ENCODE data around the gene ELMO1.
"Not testable (repeated sequence)": the region's sequence is repeated elsewhere in the genome, so short reads cannot be mapped to it uniquely, and the experiment has no call there.

The ELMO1 gene

DNA sequence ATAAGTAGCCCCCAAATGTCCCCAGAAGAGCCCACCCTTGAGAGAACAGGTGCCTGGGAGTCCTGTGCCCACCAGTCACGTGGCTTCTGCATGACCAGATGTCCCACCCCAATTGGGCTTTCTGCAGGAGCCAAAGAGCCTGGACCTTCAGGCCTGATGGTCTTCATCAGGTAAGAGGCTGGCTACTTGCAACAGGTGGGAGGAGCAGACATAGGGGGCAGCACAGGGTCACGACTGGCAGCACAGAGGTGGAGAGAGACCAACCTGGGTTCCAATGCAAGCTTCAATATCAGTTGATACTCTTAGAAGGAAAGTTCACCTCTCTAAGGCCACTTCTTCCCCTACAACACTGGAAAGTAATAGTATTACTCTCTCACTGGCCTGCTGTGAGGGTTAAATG is 288.0 kb downstream of the ELMO1 start:
- no peak for DNase-seq

DNA sequence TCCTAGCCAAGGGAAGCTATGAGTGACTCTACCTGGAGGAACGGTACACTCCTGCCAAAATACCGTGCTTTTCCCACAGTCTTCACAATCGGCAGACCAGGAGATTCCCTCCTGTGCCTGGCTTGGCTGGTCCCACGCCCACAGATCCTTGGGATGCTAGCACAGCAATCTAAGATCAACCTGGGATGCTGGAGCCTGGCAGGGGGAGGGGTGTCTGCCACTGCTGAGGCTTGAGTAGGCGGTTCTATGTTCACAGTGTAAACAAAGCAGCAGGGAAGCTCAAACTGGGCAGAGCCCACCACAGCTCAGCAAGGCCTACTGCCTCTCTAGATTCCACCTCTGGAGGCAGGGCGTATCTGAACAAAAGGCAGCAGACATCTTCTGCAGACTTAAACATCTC is 295.3 kb downstream of the ELMO1 start:
- no peak for DNase-seq

- DNase-seq, result no peak
These were observed 296.8 kb downstream of the ELMO1 start for GRCh38 chr7:37151741-37152413.

DNA sequence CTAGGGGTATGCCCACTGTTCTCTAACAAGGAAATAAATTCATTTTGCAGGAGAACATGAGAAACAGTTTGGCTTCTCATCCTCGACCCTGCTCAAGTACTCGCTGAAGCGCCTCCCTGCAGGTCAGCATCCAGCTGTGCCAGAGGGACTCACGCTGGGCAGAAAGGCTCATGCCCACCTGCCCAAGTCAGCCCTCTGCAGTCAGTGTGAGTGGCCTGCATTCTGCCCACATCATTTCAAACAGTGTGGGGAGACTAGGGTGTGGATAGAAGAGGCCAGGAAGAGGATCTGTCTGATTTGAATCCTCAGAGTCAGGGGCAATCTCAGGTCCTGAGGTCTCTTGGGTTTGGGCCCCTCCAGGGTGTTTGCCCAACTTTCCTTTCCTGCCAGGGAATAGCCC is 297.8 kb downstream of the ELMO1 start:
- no peak for DNase-seq

DNA sequence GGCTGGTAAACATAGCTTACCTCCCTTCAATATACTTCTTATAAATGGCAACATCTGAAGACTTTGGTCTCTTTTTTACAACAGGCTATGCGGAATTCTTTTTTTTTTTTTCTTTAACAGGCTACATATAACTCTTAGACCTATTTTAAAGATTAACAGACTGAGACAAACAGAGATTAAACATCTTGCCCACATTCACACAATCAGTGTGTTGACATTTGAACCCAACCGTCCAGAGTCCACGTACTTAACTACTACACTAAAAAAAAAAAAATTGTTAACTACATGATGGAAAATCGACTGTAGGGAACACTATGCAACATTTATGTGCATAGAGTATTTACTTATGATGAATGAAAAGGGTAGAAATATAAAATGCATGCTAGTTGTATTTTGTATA is 298.5 kb downstream of the ELMO1 start:
- DNase-seq, result no peak

DNA sequence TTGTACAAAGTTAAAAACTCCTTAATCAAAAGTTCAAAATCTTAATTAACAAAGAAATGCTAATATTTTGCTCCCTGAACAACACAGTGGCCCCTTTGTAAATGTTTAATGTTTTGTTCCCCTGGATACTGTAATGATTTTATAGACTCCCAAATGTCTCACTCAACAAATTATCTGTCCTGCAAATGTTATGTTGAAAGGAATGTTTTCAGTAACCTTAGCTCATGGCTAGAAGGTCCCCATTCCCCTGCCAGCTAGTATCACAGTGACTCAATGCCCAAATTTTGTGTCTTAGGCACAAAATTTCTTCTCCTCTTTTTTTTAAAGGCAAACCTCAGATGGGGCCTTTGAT is 298.9 kb downstream of the ELMO1 start:
- DNase-seq, result no peak

DNA sequence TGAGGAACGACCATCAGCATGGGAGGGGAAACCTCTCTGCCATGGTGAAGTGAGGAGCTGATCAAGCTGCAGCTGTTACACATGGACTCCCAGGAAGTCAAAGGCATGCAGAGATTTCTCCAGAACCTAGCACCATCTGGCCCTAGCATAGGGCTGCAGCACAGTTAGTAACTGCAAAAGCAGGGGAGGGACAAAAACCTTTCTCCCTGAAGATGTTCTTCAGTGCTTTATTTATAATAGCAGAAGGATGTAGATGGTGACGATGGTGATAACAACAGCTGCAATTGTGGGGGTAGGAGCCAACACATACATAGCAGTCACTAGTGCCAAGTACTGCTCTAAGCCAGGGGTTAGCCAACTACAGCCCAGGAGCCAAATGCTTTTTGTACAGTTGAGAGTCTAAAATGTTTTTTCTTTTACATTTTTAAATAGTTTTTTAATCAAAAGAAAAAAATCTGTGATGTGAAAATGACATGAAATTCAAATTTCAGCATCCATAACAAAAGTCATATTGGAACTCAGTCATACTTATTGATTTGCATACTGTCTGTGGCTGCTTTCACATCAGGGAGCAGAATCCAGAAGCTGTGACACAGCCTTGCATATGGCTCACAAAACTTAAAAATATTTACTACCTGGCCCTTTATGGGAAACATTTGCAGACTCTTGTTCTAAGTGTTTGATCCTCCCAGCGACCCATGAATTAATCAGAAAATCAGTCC is 299.5 kb downstream of the ELMO1 start:
- no peak for DNase-seq

GRCh38 chr7:37145682-37146081 is 303.0 kb downstream of the ELMO1 start:
- no peak for DNase-seq

- no peak for DNase-seq
These were observed 304.2 kb downstream of the ELMO1 start for GRCh38 chr7:37144423-37144822.

DNA sequence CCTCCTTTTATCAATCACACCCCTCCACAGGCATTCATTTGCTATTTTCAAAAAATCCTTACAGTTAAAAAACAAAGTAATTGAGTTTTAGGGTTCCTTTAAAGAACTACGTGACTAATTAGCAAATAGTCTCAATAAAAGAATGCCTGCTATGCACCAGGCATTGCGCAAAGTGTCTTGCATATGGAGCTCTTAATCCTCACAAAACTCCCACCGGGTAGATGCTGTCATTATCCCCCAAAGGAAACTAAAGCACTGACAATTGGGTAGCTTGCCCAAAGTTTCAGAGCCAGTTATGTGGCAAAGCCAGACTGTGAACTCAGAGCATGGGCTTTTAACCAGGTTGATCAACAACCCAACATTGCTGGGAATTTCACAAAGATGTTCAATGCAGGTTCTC is 305.7 kb downstream of the ELMO1 start:
- no peak for DNase-seq

DNA sequence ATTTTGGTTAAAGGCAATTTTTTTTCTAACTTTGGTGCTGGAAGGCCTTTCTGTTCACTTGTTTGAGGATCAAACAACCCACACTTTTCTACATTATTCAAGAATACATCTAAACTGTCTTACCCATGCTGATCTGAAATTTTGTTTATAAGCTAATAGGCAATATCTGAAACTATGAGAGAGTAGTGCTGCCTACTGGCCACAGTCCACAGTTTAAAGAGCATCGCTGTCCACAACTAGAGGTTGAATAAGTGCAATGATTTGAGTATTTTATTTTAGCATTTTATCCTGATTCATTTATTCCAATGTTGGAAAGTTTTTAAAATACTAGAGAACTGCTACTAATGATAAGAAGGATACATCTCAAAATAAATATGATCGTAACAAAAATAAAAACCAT is 306.9 kb downstream of the ELMO1 start:
- DNase-seq, result no peak

- DNase-seq, result not testable (repeated sequence)
These were observed 314.8 kb downstream of the ELMO1 start for GRCh38 chr7:37133902-37134301.

- no peak for DNase-seq
These were observed 316.8 kb downstream of the ELMO1 start for GRCh38 chr7:37131855-37132254.

GRCh38 chr7:37129035-37129425 is 319.6 kb downstream of the ELMO1 start:
- no peak for DNase-seq

GRCh38 chr7:37128327-37129034 is 320.2 kb downstream of the ELMO1 start:
- DNase-seq, result no peak

- DNase-seq, result no peak
These were observed 329.3 kb downstream of the ELMO1 start for GRCh38 chr7:37119296-37119860.

- DNase-seq, result no peak
These were observed 330.7 kb downstream of the ELMO1 start for GRCh38 chr7:37118004-37118403.

DNA sequence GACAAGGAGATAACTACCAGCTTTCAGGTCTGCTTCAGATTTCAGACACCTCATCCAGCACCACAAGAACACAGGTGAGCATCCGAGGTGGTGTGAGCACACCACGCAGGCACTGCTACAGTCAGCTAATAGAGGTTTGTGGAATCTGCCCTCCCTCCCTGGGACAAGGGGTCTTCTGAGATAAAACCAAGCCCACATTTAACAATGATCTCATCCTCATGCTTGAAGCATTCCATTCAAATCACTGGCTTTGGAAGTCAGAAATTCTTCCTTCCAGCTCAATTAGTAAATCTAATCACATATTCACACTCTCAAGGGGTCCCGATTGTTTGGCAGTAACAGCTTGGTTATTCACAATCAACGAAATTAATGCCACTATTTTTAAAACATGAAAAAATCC is 331.4 kb downstream of the ELMO1 start:
- DNase-seq, result no peak

GRCh38 chr7:37116093-37116701 is 332.5 kb downstream of the ELMO1 start:
- DNase-seq, result no peak

- DNase-seq, result no peak
These were observed 334.9 kb downstream of the ELMO1 start for GRCh38 chr7:37113661-37114355.

DNA sequence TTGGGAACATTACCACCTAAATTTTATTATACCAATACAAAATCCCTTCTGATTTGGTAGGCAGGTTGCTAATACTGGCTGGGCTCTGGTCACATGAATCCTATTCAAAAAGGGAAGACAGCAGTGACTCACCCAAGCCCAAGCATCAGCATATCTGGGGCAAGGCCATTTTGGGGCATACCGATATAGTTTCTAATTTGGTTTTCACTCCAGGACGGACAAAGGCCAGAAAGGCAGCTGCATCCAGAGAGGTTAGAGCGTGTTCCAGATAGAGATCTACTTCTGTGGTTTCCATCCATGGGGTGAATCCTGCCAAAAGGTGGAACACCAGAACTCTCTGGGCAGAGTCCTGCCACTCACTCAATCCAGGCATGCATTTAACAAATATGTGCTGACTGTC is 335.8 kb downstream of the ELMO1 start:
- DNase-seq, result no peak

DNA sequence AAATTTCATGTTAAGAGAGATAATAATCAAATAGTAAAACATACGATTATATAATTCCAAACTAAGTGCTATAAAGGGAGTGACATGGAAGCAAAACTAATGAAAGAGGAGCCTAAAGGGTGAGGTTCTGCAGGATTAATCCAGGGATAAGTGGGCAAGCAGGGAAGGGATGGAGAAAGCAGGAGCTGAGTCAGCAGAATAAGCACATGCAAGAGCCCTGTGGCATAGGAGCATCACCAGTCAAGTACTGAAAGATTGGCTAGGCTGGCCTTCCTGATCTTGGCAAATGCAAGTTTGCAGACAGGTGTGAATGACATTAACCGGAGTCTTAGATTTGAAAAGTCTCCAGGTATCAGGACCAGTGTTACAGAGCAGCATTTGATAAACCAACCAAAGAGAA is 336.4 kb downstream of the ELMO1 start:
- no peak for DNase-seq

- no peak for DNase-seq
These were observed 337.2 kb downstream of the ELMO1 start for GRCh38 chr7:37111459-37111858.
